GM21717 (cell line): Measurements from ENCODE around the gene TCF19.

ENCODE experiments used
- ATAC-seq: cut with Tn5 transposase; IDR thresholded peaks from one replicate; pipeline ENCODE4 v1.9.1; 2021; ENCODE audit warnings: mild to moderate bottlenecking, moderate library complexity; ENCODE audit not compliant: unreplicated experiment

Gene TCF19

DNA sequence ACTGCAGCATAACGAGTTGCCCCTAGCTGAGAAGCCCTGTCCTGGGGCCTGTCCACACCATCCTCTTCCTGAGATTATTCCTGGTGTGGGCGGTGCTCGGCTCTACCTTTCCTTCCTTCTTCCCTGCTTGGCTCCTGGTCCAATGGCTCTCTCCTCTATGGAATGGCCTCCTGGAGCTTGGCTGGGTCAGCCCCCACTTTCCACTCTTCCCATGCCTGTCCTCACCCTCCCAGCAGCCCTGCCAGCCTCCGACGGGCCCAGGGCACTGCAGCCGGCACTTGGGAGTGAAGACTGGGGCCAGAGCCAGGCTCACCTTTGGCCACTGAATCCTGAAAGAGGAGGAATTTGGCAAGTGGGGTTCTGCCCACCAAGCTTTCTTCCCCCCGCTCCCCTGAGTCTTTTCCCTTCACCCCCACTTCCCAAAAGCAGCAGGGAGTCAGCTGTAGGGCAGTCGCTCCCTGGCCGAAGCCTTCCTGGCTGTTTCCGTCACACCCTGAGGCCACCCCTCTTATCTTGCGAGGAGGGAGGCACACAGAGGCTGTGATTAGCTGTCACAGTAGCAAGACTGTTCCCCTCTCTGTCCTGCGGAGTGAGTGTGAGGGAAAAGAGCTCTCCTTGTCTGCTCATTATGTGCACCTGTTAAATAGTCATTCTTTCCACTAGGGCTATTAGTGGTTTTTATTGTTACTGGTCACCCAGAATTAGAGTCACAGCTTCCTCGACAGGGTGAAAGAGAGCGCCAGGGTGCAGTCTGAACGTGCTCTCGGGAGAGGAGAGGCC lies 31.8 kb upstream of the TCF19 start:
- no peak for ATAC-seq

- ATAC-seq = no peak
These were observed 30.2 kb upstream of the TCF19 start for GRCh38 chr6:31128093-31128676.

- ATAC-seq = no peak
These were observed 29.3 kb upstream of the TCF19 start for GRCh38 chr6:31129130-31129529.

DNA sequence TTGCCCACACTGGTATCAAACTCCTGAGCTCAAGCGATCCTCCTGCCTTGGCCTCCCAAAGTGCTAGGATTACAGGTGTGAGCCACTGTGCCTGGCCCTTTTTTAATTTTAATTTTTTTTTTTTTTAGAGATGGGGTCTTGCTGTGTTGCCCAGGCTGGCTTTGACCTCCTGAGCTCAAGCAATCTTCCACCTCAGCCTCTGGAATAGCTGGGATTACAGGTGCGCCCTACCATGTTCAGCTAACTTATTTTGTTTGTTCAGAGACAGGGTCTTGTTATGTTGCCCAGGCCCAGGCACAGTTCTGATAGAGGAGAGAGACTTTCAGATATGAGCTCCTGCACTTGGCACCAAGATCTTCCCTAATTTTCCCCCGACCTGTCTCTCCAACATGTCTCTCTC lies 27.6 kb upstream of the TCF19 start:
- no peak for ATAC-seq

GRCh38 chr6:31131595-31131994 lies 26.8 kb upstream of the TCF19 start:
- ATAC-seq = no peak

DNA sequence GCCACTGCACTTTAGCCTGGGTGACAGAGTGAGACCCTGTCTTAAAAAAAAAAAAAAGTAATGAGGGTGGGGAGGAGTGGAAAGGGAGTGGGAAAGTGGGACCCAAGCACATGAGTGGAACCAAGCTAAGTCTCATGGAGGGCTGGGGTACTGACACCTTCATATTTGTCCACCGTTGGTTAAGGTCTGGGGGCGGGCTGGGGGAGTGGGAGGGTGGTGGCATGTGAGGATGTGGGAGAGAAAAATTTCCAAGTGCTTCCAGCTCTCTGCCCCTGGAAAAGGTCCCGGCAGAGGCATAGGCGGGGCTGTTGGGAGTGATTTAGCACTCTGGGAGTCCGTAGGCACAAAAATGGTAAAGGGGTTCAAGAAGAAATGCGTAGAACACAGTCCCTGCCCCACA lies 25.6 kb upstream of the TCF19 start:
- no peak for ATAC-seq

- ATAC-seq = no peak
These were observed 22.7 kb upstream of the TCF19 start for GRCh38 chr6:31135710-31136109.

- no peak for ATAC-seq
These were observed 19.4 kb upstream of the TCF19 start, which contains the start of gene PSORS1C2 for GRCh38 chr6:31138982-31139381. TSS of gene PSORS1C2 (minus strand) at chr6:31139066. CDS start at chr6:31139026, 40 bp downstream.

DNA sequence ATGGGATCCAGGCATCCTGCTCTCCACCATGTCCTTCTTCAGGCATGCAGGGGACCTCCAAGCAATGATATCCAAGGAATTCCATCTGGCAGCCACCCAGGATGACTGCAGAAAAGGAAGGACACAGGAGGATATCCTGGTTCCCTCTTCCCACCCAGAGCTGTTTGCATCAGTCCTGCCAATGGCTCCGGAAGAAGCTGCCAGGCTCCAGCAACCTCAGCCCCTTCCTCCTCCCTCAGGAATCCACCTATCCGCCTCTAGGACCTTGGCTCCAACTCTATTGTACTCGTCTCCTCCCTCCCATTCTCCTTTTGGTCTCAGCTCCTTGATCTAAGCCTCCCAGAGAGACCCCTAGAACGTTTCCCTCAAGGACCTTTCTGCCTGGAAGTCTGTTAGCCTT lies 18.8 kb upstream of the TCF19 start:
- ATAC-seq = no peak

GRCh38 chr6:31140643-31141042 lies 17.7 kb upstream of the TCF19 start:
- no peak for ATAC-seq

DNA sequence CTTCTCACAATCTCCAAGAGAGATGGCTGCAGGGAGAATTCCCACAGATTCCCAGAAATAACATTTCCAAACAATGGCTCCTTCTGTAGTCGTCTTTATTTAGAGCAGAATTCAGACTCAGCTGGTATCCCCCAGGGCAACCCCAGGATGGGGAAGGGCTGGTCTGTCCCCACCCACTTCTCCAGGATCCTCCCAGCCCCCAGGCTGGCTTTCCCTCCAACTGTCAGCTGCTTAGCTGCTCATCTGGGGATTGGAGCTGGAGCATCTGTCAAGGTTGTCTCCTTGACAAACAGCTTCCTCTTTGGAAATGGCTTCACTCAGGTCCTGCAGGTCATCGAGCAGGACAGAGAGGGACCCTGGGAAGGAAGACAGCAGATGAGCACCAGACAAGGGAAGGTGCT lies 16.0 kb upstream of the TCF19 start:
- no peak for ATAC-seq

DNA sequence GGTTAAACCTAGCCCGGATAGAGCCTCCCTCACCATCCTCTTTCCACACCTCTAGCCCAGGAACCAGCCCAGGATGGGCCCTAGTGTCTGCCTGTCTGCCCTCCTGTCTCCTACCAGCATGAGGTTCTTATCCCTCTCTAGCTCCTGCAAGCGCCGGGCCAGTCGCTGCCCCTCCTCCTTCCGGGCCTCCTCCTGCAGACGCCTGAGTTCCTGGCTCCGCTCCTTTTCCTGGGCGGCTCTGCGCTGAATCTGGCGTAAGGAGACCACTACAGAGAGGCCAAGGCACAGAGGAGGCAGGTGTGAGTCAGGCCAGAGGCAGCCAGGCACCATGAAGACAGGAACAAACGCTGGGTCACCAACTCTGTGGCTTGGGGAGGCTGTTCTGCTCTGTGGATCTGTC lies 15.2 kb upstream of the TCF19 start:
- no peak for ATAC-seq

DNA sequence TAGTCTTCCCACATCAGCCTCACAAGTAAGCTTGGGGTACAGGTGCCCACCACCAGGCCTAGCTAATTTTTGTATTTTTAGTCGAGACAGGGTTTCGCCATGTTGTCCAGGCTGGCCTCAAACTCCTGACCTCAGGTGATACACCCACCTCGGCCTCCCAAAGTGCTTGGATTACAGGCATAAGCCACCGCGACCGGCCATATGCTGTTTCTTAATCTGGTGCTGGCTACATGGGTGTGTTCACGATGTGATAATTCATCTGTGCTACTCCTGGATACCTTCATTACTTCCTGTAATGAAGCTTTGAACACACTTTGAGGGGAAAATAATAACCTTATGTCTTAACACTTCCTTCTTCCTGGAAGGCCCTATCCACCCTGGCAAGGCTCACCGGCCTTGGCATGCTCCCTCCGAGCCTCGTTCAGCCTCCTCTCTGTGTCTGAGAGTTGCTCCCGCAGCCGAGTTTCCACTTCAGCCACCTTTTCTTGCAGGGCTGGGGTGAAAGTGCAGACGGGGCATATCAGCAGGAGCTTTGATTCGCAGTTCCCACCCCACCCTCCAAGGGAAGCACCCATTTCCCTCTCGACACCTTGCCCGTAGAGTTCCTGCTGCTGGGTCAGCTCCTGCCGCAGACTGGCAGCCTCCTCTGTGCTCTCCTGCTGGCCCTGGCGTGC lies 14.0 kb upstream of the TCF19 start:
- no peak for ATAC-seq

GRCh38 chr6:31144970-31145340 lies 13.4 kb upstream of the TCF19 start:
- no peak for ATAC-seq

- no peak for ATAC-seq
These were observed 13.0 kb upstream of the TCF19 start for GRCh38 chr6:31145386-31145785.

- no peak for ATAC-seq
These were observed 8.5 kb upstream of the TCF19 start for GRCh38 chr6:31149827-31150447.

DNA sequence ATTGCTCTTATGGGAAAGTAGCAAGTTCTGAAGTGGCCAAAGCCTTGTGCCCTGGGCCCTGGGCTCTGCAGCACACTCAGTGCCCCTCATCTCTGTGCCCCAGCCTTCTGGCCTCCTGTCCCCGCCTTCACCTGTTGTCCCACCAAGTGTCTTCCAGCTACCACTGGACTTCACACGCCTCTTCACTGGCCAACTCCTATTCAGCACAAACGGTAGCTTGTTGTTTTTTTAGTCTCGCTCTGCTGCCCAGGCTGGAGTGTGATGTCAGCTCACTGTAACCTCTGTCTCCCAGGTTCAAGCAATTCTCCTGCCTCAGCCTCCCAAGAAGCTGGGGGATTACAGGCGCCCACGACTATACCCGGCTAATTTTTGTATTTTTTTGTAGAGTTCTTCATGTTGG lies 5.6 kb upstream of the TCF19 start:
- ATAC-seq = no peak

GRCh38 chr6:31154436-31154835 lies 4.0 kb upstream of the TCF19 start:
- no peak for ATAC-seq

GRCh38 chr6:31156641-31157040 lies 1.7 kb upstream of the TCF19 start:
- ATAC-seq = no peak

GRCh38 chr6:31157513-31158139 lies 763 bp upstream of the TCF19 start, which contains the start of gene CCHCR1:
TSS of gene CCHCR1 (minus strand) at chr6:31157802. CDS start at chr6:31157600, 202 bp downstream.
- no peak for ATAC-seq
